Glomerular visceral epithelial cell (primary cell): Measurements from ENCODE around the gene UQCC3.
"Not testable (repeated sequence)": the region's sequence is repeated elsewhere in the genome, so short reads cannot be mapped to it uniquely, and the experiment has no call there.

Experiments
- DNase-seq: peaks from one replicate; pipeline ENCODE4 v3.0.0-alpha.2; 2016; ENCODE audit errors: extremely low spot score

Gene UQCC3

DNA sequence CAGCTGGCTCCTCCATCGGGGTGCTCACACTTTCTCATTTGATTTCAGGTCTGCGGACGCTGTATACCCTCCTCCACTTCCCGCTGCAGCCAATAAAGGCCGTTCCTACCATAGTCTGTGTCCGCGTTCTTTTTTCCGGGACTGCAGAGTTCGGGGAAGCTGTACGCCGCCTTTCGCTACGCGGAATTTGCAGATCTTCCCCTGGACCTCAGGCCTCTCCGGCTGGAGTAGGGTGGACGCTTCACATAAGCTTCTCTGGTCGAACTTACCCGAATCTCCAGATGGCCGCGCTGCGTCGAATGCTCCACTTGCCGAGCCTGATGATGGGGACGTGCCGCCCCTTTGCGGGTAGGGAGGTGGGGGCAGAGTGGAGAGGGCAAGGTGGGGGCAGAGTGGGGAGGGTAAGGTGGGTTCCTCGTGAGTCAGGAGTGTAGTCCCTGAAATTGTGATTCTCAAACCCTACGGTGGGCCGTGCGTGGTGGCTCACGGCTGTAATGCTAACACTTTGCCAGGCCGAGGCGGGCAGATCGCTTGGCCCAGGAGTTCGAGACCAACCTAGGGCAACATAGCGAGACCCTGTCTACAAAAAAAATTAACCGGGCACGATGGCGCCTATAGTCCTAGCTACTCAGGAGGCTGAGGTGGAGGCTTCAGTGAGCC lies 5.7 kb upstream of the UQCC3 start:
- peak; percentile 63 for DNase-seq

- no peak for DNase-seq
Measured at GRCh38 chr11:62666259-62666926, 5.1 kb upstream of the UQCC3 start.

DNA sequence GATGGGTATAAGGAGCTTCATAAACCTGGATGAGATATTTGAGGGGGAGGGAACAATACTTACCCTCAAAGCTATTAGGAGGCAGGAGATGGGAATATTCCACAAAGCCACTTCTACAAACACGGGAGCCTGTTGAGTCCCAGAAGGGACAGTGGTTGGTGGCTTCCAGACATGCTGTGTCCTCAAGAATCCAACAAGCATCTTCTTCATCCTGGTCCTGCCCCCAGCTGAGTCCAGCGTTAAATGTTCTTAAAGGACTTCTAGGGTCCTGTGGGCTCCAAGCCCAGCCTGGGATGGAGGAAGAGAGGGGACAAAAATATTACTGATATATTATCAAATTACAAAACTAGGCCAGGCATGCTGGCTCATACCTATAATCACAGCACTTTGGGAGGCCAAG lies 4.0 kb upstream of the UQCC3 start:
- no peak for DNase-seq

GRCh38 chr11:62669420-62670161 lies 1.9 kb upstream of the UQCC3 start:
- no peak for DNase-seq

GRCh38 chr11:62671236-62671607 lies 251 bp upstream of the UQCC3 start:
- peak; percentile 33 for DNase-seq

GRCh38 chr11:62673196-62673525 lies 1.7 kb downstream of the UQCC3 start:
- DNase-seq = no peak

DNA sequence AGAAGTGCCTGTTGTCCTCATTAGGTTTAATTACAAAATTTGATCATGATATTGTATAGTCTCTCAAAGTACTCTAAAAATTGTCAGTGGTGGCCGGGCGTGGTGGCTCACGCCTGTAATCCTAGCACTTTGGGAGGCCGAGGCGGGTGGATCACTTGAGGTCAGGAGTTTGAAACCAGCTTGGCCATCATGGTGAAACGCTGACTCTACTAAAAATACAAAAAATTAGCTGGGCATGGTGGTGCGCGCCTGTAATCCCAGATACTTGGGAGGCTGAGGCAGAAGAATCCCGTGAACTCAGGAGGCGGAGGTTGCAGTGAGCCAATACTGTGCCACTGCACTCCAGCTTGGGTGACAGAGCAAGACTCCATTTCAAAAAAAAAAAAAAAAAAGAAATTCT lies 3.9 kb downstream of the UQCC3 start:
- DNase-seq = not testable (repeated sequence)

DNA sequence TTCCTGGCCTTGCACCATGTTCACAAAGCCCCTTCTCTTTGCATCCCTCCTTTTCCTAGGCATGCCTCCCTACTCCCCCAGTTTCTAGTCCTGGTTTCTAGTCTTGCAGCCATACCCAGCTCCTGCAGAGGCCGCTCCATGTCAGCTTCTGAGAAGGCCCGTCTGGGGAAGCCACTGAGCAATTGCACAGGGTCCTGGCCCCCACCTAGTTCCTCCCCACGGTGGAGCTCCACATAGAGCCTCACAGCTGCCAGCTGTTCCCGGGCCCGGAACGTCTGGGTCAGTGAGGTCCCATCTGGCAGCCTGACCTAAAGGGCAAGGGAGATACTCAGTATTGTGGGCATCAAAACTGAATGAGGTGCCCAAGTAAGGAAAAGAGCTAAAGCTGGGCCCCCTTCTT lies 5.2 kb downstream of the UQCC3 start:
- DNase-seq = no peak

GRCh38 chr11:62677156-62677555 lies 5.7 kb downstream of the UQCC3 start:
- DNase-seq = no peak

DNA sequence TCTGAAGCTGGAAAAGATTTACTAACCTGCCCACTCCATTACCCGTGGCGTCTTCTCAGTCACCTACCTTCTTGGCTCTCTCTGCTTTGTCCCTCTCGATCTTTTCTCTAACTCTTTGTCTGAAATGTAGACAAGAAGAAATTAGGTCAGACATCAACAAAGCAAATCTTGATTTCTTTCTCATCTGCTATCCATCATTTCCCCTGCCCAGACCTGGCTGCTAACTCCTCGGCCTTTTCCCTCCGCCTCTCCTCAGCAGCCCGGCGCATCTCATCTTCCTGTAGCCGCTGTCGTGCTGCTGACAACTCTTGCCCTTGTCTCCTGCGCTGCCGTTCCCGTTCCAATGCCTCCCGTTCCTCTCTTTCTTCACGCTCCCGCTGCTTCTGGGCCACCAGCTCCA lies 6.2 kb downstream of the UQCC3 start:
- DNase-seq = no peak

DNA sequence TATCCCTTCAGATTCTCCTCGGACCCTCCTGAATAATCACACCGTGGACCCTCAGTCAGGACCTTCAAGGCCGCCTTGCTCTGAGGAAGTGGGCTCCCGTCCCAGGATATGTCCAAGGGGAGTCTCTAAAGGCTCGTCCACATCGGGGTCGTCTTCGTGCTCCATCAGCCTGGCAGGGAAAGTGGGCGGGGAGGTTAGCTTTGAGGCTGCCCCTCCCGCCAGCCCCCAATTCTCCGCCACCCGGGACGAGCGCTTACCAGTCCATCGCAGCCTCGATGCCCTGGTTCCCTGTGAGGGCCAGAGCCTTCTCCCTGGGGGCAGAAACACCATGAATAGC lies 6.9 kb downstream of the UQCC3 start:
- no peak for DNase-seq

- peak; percentile 78 for DNase-seq
Measured at GRCh38 chr11:62678770-62679696, 7.6 kb downstream of the UQCC3 start, which contains the start of gene UBXN1. UBXN1 (minus strand) TSS chr11:62679073; CDS start chr11:62678923, 150 bp downstream.

GRCh38 chr11:62680825-62681240 lies 9.4 kb downstream of the UQCC3 start:
- DNase-seq = peak; percentile 76

- DNase-seq = no peak
Measured at GRCh38 chr11:62682518-62682917, 11.0 kb downstream of the UQCC3 start.

DNA sequence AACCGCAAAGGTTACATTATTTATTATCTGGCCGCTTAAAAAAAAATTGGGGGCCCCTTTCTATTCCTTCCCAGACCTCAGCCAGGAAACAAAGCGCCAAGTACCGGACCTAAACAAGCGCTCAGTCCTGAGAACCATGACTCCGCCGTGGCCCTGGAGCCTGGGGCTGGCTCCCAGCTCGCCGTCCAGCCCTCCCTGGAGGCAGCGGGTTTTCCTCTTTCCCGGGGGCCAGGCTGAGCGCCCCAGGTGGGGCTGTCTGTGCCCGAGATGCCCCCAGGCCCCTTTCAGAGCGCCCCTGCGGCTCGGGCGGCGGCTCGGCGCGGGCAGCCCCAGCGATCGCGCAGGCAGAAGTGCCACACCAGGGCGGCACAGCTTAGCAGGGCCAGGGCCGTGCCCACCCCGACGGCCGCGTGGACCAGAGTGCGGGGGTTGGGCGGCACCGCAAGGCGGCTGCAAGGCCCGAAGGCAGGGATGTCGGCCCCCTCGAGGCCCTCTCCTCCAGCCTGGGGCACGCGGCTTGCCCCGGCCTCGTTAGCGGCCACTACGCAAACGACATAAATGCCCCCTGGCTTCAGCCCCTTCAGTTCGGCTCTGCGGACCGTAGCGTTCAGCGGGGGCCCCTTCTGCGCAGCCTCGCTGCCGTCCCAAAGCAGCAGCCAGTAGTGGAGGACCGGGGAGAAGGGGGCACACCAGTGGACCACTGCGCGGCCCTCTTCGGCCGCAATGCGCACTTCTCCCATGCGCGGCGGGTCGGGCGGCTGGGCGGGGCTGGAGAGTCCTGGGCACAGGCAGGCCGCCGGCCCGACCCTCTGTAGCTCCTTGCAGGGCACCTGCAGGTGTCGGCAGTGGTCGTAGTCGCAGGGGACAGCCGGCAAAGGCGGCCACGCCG lies 16.3 kb downstream of the UQCC3 start:
- no peak for DNase-seq

DNA sequence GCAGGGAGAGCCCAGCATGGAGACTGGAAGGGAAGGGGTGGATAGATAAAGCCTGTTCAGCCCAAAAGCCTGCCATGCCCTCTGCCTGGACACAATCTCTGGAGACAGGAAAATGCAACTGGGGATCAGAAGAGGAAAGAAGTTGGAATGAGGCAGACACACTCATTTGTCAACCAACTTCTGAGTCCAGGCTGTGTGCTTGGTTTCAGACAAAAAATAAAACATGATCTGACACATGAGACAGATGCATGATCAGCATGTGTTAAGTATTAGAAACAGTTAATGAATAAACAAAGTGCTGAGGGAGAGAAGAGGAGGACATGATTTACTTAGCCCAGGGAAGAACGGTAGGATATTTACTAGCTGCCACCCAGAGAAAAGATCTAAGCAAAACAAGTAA lies 17.0 kb downstream of the UQCC3 start:
- no peak for DNase-seq

- peak; percentile 42 for DNase-seq
Measured at GRCh38 chr11:62689421-62690183, 18.1 kb downstream of the UQCC3 start, which contains the start of gene LRRN4CL. LRRN4CL (minus strand) TSS chr11:62689530; CDS start chr11:62688508, 1,022 bp downstream.

- not testable (repeated sequence) for DNase-seq
Measured at GRCh38 chr11:62693624-62694023, 22.2 kb downstream of the UQCC3 start.

DNA sequence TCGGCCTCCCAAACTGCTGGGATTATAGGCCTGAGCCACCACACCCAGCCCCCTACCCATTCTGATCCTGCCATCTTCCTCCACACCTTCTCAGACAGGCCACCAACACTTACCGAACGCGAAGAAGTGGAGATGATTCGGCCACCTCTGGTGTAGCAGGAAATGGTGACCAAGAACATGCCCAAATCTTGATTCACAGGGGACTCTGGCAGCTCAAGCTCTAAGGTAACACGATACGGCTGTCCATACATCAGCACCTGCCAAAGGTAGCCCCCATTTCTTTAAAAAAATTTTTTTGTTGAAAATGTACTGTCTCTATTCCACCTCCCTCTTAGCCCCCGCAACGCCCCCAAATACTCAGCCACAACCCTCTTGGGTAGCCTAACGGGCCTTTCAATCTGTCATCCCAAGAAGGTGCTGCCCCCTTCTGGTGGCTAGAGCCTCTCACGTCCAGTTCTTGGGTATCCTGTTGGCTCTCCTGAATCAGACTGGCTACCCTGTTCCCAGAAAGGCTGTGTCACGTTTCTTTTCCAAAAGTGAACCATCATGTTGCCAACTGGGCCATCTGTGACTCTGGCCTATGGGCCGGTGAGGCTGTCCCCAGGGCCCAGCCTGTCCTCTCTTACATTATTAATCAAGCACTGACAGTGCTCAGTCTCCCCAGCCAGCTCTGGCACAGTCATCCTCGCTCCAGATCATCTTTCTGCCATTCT lies 23.1 kb downstream of the UQCC3 start:
- DNase-seq = peak; percentile 52
